Smooth muscle cell of the pulmonary artery (primary cell): ENCODE measurements around the gene VSX2. TPM values are rescaled to one million over a fixed set of nuclear protein-coding genes. Genes with fewer than 3 reads are reported as not detected.

ENCODE experiments used
- total RNA-seq: library from RNA; depleted of rRNA; stranded (reverse); fragments of >200 nt; gene quantifications from 2 replicates; pipeline ENCODE4 v1.2.3, GENCODE V29; 2014

The VSX2 gene
- total RNA-seq, result not detected in 2 replicates

GRCh38 chr14:74238974-74239847, at the start of gene VSX2:
VSX2 (plus strand) TSS chr14:74239449; CDS start chr14:74239562, 113 bp downstream.

GRCh38 chr14:74302634-74303569, 63.7 kb downstream of the VSX2 start, which contains the start of gene ABCD4:
ABCD4 (minus strand) TSS chr14:74302934; CDS start chr14:74302912, 22 bp downstream.

Other genes with a start within 250 kb of the VSX2 start
- 15.7 and 21.9 TPM in 2 replicates for gene ENTPD5, start 220.2 kb upstream of the VSX2 start, total RNA-seq
- 6.0 and 6.1 TPM in 2 replicates for gene BBOF1, start 220.1 kb upstream of the VSX2 start, total RNA-seq
- 31.5 and 39.9 TPM in 2 replicates for gene ALDH6A1, start 155.0 kb upstream of the VSX2 start, total RNA-seq
- 7.0 and 10.2 TPM in 2 replicates for gene LIN52, start 154.5 kb upstream of the VSX2 start, total RNA-seq
- 33.1 and 34.4 TPM in 2 replicates for gene ABCD4, start 63.5 kb downstream of the VSX2 start, total RNA-seq
- not detected in 2 replicates for gene VRTN, start 109.0 kb downstream of the VSX2 start, total RNA-seq
- under 0.01 TPM in 1 of 2 replicates, not detected in the other for gene SYNDIG1L, start 186.8 kb downstream of the VSX2 start, total RNA-seq